Gastrocnemius medialis (tissue), 4 donors: ENCODE results near the gene CDH23.

Experiments
- POLR2A ChIP-seq, 2 donors: fragments of 450-650 bp; IDR thresholded peaks; one replicate each; pipeline ENCODE4 v1.6.1; 2017; ENCODE audit warnings: antibody characterized with exemption in 2 of 2, mild to moderate bottlenecking in 2 of 2, moderate library complexity in 2 of 2
- TF ChIP-seq, protein P1 (sequence below), 5 experiments: fragments of 450-650 bp in 3 of 5; fragments of 200-600 bp in 2 of 5; sonication (generic) in 2 of 5; IDR thresholded peaks in 4 of 5; conservative IDR thresholded peaks in 1 of 5; 1 replicate in 4 of 5; 2 replicates in 1 of 5; pipeline ENCODE4 v1.5.1; 2016 to 2019; ENCODE audit warnings: antibody characterized with exemption in 5 of 5, mild to moderate bottlenecking in 3 of 5, moderate library complexity in 3 of 5

DNA sequence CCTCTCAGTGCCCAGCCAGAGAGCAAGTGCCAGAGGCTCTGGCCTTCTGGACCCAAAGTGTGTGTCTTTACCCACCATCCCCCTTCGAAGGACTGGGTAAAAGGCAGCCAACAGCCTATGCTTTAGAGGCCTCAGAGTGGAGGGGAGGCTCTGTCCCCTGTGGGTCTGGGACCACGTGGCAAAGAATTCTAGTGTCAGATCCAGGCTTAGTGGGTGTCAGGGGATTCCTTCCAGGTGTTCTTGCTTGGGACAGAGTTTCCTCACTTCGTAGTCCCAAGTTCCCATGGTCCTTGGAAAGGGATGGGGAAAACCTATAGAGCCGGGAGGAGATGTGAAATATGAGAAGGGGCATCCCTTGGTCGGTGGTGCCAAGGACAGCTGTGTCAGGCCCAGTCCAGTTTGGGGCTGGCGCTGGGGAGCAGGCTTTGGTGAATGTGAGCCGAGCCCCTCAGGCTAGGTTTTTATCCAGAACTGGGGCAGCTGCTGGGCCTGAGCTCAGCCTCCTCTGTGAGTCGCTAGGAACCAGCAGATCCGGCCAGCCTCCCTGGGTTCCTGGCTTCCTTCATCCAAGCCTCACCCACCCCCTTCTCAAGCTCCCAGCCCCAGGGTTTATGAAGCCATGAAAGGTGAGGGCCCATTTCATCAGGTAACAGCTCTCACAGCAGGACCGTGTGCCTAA, 251.7 kb downstream of the CDH23 start:
- TF ChIP-seq POLR2A (IDR thresholded peaks at IDR 0.05): no peak
- TF ChIP-seq, protein P1, sequence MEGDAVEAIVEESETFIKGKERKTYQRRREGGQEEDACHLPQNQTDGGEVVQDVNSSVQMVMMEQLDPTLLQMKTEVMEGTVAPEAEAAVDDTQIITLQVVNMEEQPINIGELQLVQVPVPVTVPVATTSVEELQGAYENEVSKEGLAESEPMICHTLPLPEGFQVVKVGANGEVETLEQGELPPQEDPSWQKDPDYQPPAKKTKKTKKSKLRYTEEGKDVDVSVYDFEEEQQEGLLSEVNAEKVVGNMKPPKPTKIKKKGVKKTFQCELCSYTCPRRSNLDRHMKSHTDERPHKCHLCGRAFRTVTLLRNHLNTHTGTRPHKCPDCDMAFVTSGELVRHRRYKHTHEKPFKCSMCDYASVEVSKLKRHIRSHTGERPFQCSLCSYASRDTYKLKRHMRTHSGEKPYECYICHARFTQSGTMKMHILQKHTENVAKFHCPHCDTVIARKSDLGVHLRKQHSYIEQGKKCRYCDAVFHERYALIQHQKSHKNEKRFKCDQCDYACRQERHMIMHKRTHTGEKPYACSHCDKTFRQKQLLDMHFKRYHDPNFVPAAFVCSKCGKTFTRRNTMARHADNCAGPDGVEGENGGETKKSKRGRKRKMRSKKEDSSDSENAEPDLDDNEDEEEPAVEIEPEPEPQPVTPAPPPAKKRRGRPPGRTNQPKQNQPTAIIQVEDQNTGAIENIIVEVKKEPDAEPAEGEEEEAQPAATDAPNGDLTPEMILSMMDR (IDR thresholded peaks at IDR 0.05 in 4 of 5, conservative IDR thresholded peaks at IDR 0.05 in 1 of 5): no peak
